HEK293 (cell line): ENCODE measurements around the gene ZFR.

Source experiments
- CTCF ChIA-PET: fragments of 350-600 bp; formaldehyde crosslinking; extraction: SDS; loops from one replicate; lab custom pipeline; 2021; ENCODE audit warnings: antibody characterized with exemption; lab: Yijun Ruan, JAX
- POLR2A ChIA-PET: fragments of 300-600 bp; formaldehyde crosslinking; extraction: SDS; loops from one replicate; lab custom pipeline; 2020; ENCODE audit warnings: antibody characterized with exemption, inconsistent platforms; lab: Yijun Ruan, JAX
- H3K27ac ChIP-seq: fragments of 200-500 bp; sonication (Bioruptor generic); 2 replicates; pipeline ENCODE4 v1.5.1; 2014; ENCODE audit warnings: low read depth, low read length, control low read depth, inconsistent platforms; ENCODE audit errors: extremely low read depth
- H3K36me3 ChIP-seq, 2 experiments: fragments of 200-500 bp in 1 of 2; sonication (Bioruptor generic) in 1 of 2; 1 replicate in 1 of 2; 2 replicates in 1 of 2; pipeline ENCODE4 v1.5.1; 2014 to 2017; ENCODE audit warnings: inconsistent platforms in 2 of 2, low read length in 2 of 2; ENCODE audit not compliant: control insufficient read depth in 2 of 2, insufficient read depth in 1 of 2
- H3K4me1 ChIP-seq: fragments of 200-500 bp; sonication (Bioruptor generic); 2 replicates; pipeline ENCODE4 v1.5.1; 2014; ENCODE audit warnings: mild to moderate bottlenecking, low read length, inconsistent platforms; ENCODE audit not compliant: control insufficient read depth, insufficient read depth
- H3K4me3 ChIP-seq: 2 replicates; pipeline ENCODE4 v1.5.1; 2011; ENCODE audit warnings: low read depth, mild to moderate bottlenecking, control low read depth, low read length, moderate library complexity
- H3K9me3 ChIP-seq: fragments of 200-500 bp; sonication (Bioruptor generic); 2 replicates; pipeline ENCODE4 v1.5.1; 2014; ENCODE audit warnings: low read depth, low read length, inconsistent platforms; ENCODE audit not compliant: control insufficient read depth, insufficient read depth
- SCRT2 ChIP-seq: fragments of 450-650 bp; formaldehyde crosslinking; IDR thresholded peaks from 2 replicates; pipeline ENCODE4 v1.5.1; 2016; ENCODE audit warnings: missing biosample characterization, missing genetic modification characterization
- ZBTB8A ChIP-seq: fragments of 450-650 bp; formaldehyde crosslinking; IDR thresholded peaks from 2 replicates; pipeline ENCODE4 v1.5.1; 2016; ENCODE audit warnings: missing biosample characterization, missing genetic modification characterization
- ZNF146 ChIP-seq: fragments of 450-650 bp; formaldehyde crosslinking; IDR thresholded peaks from 2 replicates; pipeline ENCODE4 v1.5.1; 2016; ENCODE audit warnings: missing biosample characterization, missing genetic modification characterization
- ZNF16 ChIP-seq: fragments of 450-650 bp; formaldehyde crosslinking; IDR thresholded peaks from 2 replicates; pipeline ENCODE4 v1.5.1; 2016; ENCODE audit warnings: low read depth, missing biosample characterization, missing genetic modification characterization
- ZNF324 ChIP-seq: fragments of 450-650 bp; formaldehyde crosslinking; IDR thresholded peaks from 2 replicates; pipeline ENCODE4 v1.5.1; 2016; ENCODE audit warnings: missing biosample characterization, missing genetic modification characterization
- ZNF354C ChIP-seq: fragments of 450-650 bp; formaldehyde crosslinking; IDR thresholded peaks from 2 replicates; pipeline ENCODE4 v1.5.1; 2016; ENCODE audit warnings: missing biosample characterization, missing genetic modification characterization, low read depth, borderline replicate concordance
- ZNF48 ChIP-seq: fragments of 450-650 bp; formaldehyde crosslinking; IDR thresholded peaks from 2 replicates; pipeline ENCODE4 v1.5.1; 2016; ENCODE audit warnings: missing biosample characterization, missing genetic modification characterization
- ZNF518A ChIP-seq: fragments of 450-650 bp; formaldehyde crosslinking; conservative IDR thresholded peaks from 2 replicates; pipeline ENCODE4 v1.5.1; 2016; ENCODE audit warnings: low read depth, missing biosample characterization, missing genetic modification characterization
- ZNF529 ChIP-seq: fragments of 450-650 bp; formaldehyde crosslinking; IDR thresholded peaks from 2 replicates; pipeline ENCODE4 v1.5.1; 2017; ENCODE audit warnings: missing genetic modification characterization, missing biosample characterization; ENCODE audit not compliant: insufficient replicate concordance
- ZNF571 ChIP-seq: fragments of 450-650 bp; formaldehyde crosslinking; IDR thresholded peaks from 2 replicates; pipeline ENCODE4 v1.5.0; 2017; ENCODE audit warnings: missing biosample characterization, missing genetic modification characterization
- ZSCAN16 ChIP-seq: fragments of 450-650 bp; formaldehyde crosslinking; IDR thresholded peaks from 2 replicates; pipeline ENCODE4 v1.5.1; 2016; ENCODE audit warnings: missing biosample characterization, missing genetic modification characterization
- ZSCAN5A ChIP-seq: fragments of 450-650 bp; formaldehyde crosslinking; IDR thresholded peaks from 2 replicates; pipeline ENCODE4 v1.5.1; 2016; ENCODE audit warnings: missing biosample characterization, missing genetic modification characterization
- ZXDB ChIP-seq: fragments of 450-650 bp; formaldehyde crosslinking; IDR thresholded peaks from 2 replicates; pipeline ENCODE4 v1.5.1; 2016; ENCODE audit warnings: missing biosample characterization, missing genetic modification characterization
- TF ChIP-seq, protein P1 (sequence below): fragments of 450-650 bp; formaldehyde crosslinking; IDR thresholded peaks from 2 replicates; pipeline ENCODE4 v1.5.1; 2016; ENCODE audit warnings: missing biosample characterization, missing genetic modification characterization

The ZFR gene

DNA sequence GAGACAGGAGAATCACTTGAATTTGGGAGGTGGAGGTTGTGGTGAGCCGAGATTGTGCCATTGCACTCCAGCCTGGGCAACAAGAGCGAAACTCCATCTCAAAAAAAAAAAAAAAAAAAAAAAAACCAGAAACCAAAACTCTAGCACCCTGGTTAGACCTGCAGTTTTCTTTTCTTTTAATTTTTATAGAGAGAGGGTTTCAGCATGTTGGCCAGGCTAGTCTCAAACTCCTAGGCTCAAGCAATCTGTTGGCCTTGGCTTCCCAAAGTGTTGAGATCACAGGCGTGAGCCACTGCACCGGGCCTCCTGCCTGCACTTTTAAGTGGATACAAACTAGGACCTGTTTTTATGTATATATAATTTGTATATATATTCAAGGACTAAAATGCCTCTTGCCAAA lies 118.9 kb downstream of the ZFR start (continued):
- no peak for TF ChIP-seq ZSCAN5A
- no peak for TF ChIP-seq ZNF48
- TF ChIP-seq ZNF146 (tag by site-specific recombination) = no peak
- TF ChIP-seq ZNF518A (tag by site-specific recombination) = no peak

- POLR2A ChIA-PET = interaction anchor here (0.6 kb wide), 1 partner anchor 141 kb away, joined by 4 read pairs; no protein-coding TSS in a partner anchor
- H3K4me3 ChIP-seq = no peak overlapping the region
- TF ChIP-seq SCRT2 (tag by site-specific recombination) (peak; percentile 70), ZNF324 (tag by site-specific recombination) (no peak), ZNF571 (tag by site-specific recombination) (no peak)
- H3K27ac ChIP-seq = no peak overlapping the region
- H3K4me1 ChIP-seq = no peaks in the 10 kb centered on the region
- no peaks in the 10 kb centered on the region for H3K9me3 ChIP-seq
- H3K36me3 ChIP-seq = no peaks in the 10 kb centered on the region
- CTCF ChIA-PET = no interaction called here
Observed at GRCh38 chr5:32325062-32325461, 119.5 kb downstream of the ZFR start.

GRCh38 chr5:32323741-32324140 lies 120.8 kb downstream of the ZFR start:
- Histone ChIP-seq H3K36me3 (no peaks in the 10 kb centered on the region), H3K9me3 (no peaks in the 10 kb centered on the region), H3K4me1 (no peaks in the 10 kb centered on the region), H3K4me3 (no peak overlapping the region), H3K27ac (no peak overlapping the region)
- ChIA-PET POLR2A (no interaction called here), CTCF (interaction anchor here (0.6 to 0.8 kb wide), 2 partner anchors 10 to 259 kb away, joined by 3 read pairs; no protein-coding TSS in a partner anchor)
- TF ChIP-seq ZNF16 = no peak
- TF ChIP-seq SCRT2 (tag by site-specific recombination) = no peak
- no peak for TF ChIP-seq ZBTB8A (tag by site-specific recombination)
- TF ChIP-seq ZNF529 (tag by site-specific recombination) = no peak
- no peak for TF ChIP-seq ZXDB (tag by site-specific recombination)
- TF ChIP-seq, protein P1, sequence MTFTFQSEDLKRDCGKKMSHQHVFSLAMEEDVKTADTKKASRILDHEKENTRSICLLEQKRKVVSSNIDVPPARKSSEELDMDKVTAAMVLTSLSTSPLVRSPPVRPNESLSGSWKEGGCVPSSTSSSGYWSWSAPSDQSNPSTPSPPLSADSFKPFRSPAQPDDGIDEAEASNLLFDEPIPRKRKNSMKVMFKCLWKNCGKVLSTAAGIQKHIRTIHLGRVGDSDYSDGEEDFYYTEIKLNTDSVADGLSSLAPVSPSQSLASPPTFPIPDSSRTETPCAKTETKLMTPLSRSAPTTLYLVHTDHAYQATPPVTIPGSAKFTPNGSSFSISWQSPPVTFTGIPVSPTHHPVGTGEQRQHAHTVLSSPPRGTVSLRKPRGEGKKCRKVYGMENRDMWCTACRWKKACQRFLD (tag by site-specific recombination) = no peak
- TF ChIP-seq ZNF354C = no peak
- TF ChIP-seq ZSCAN16 (tag by site-specific recombination) = no peak
